Stimulated activated CD4-positive, alpha-beta T cell treated with anti-CD3 and anti-CD28 coated beads, Interleukin-15, amount 100 ng/mL, for 1 hour (primary cell): Measurements from ENCODE around the gene GPR137B.
"Not testable (repeated sequence)": the region's sequence is repeated elsewhere in the genome, so short reads cannot be mapped to it uniquely, and the experiment has no call there.

Experiments used
- DNase-seq, 2 donors: peaks; one replicate each; pipeline ENCODE4 v3.0.0-alpha.2; 2020; ENCODE audit warnings: low read depth in 1 of 2, low spot score in 1 of 2

The GPR137B gene

GRCh38 chr1:236159704-236160539, 17.6 kb downstream of the GPR137B start:
- DNase-seq: no peak

DNA sequence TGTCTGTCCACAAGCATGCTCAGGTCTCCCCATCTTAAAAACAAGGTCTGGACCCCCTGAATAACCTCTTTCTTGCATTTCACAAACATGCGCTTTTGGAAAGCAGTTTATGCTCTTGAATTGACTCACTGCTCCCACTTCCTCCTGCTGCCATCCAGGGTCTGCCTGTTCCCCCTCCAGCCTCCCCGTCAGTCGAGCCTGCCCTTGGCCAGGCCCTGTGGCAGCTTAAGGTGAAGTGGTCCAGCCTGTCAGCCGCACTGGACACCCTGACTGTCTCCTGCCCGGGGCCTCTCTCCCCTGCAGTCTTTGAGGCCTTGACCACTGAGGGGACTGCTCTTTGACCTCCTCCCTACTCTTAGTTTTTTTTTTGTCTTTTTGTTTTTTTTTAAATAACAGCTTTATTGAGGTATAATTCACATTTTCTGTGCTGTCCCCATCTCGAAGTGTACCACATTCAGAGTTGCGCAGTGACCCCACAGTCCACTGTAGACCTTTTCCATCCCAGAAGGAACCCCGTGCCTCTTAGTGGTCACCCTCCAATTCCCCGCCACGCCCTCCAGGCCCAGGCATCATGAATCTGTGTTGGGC, 18.3 kb downstream of the GPR137B start:
- DNase-seq: no peak

DNA sequence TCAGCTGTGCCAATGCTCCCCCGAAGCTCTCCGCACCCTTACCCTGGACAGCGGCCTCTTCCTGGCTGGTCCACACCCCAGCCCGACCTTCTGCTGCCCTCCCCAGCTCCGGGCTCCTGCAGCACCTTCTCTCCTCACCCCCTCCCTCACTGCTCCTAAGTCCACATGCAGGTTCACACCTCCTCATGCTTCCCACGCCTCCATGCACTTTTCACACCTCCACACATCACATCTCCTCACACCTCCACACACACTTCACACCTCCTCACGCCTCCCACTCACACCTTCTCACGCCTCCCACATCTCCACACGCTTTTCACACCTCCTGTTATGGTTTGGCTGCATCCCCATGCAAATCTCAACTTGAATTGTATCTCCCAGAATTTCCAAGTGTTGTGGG, 18.9 kb downstream of the GPR137B start:
- DNase-seq: no peak

- DNase-seq: not testable (repeated sequence)
Observed at GRCh38 chr1:236161755-236162154, 19.4 kb downstream of the GPR137B start.

- no peak for DNase-seq
Observed at GRCh38 chr1:236163463-236164153, 21.3 kb downstream of the GPR137B start.

GRCh38 chr1:236164273-236164672, 21.9 kb downstream of the GPR137B start:
- no peak for DNase-seq

- no peak for DNase-seq
Observed at GRCh38 chr1:236165238-236165981, 23.1 kb downstream of the GPR137B start.

DNA sequence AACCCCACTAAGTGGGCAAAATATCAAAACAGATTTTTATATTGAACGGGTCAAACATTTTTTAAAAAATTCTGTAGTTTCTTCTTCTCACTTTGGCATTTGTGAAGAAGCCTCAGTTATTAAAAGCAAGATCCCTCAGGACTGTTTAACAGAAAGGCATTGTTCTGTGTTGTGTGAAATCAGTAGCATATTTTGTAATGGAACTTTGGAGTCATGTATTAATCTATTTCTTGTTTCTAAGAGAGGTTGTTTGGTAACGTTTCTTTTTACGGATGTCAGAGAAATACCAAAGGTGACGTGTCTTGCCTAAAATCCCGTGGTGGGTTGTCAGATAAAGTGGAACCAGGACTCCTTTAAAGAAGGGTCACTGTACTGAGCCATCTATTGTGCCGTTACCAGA, 23.7 kb downstream of the GPR137B start:
- DNase-seq: no peak

DNA sequence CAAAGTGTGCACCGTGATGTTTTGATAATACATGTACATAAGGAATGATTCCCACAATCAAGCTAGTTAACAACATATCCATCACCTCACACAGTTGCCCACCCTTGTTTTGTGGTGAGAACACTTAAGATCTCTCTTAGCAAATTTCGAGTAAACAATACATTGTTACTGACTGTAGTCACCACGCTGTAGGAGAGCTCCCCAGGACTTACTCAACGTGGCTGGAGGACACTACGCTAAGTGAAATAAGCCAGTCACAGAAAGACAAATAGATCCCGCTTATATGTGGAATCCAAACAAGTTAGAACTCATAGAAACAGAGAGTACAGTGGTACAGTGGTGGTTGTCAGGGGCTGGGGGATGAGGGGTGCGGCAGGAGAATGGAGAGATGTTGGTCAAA, 24.8 kb downstream of the GPR137B start:
- no peak for DNase-seq

GRCh38 chr1:236167578-236167977, 25.2 kb downstream of the GPR137B start:
- no peak for DNase-seq

- no peak for DNase-seq
Observed at GRCh38 chr1:236168716-236169429, 26.5 kb downstream of the GPR137B start.

- DNase-seq: no peak
Observed at GRCh38 chr1:236172041-236172579, 29.8 kb downstream of the GPR137B start.

DNA sequence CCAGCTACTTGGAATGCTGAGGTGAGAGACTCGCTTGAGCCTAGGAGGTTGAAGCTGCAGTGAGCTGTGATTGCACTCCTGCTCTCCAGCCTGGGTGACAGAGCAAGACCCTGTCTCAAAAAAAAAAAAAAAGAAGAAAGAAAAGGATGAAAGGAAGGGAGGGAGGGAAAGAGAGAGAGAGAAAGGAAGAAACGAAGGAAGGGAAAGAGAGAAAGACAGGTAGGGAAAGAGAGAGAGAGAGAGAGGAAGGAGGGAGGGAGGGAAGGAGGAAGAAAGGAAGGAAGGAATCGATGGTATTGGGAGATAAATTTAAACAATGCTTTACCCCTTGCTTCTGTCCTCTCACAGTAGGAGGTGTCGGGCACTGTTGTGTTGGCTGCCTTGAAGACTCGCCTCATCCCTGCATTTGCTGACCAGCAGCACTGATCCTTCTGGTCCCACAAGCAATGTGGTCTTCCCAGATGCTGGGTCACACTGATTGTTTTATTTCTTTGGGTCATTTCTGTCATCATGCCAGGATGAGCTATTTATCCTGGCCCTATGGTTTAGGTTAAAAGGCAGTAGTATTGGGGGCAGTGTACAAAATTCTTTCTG, 30.9 kb downstream of the GPR137B start:
- DNase-seq: no peak

DNA sequence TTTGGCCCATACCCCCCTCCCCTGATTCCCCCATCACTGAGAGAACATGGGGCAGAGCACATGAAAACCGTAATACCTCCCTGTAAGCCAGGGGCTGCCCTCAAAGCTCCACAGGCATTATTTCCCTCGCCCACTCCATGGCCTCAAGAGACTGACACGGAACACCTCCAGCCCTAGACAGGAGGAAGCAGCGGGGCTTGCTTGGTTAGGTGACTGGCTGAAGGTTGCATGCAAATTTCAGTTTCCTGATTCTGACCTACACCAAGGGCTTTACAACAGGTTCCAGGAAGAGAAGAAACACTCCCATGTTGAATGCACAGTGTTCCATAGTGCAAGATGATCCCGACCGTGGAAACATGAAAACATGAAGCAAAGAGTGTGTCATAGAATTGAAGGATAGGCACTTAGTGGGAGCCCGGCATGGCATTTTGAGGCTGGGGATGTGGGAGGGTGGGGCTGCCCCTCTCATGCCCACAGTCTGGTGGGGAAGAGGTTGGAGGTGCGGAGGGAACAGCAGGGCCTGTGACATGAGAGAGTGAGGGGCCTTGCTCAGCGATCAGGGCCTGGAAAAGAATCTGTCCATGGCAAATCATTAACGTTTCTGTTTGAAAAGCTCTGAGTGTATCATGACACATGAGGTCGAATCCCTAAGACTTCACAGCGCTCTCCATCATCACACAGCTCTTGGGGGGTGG, 33.5 kb downstream of the GPR137B start:
- no peak for DNase-seq

- DNase-seq: no peak
Observed at GRCh38 chr1:236176337-236177336, 34.3 kb downstream of the GPR137B start.

DNA sequence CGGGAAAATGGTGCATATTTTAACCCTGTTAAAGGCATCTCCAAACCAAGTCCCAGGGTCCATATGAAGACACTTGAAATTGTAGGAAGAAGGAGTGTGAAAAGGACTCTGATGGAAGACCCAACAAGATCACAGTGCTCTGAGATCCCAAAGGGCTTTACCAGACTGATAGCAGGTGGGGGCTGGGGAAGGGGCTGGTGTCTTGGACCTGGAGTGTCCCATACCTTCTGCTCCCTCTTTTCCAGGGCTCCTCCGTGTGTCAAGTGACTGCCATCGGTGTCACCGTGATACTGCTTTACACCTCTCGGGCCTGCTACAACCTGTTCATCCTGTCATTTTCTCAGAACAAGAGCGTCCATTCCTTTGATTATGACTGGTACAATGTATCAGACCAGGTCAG, 37.3 kb downstream of the GPR137B start:
- no peak for DNase-seq

DNA sequence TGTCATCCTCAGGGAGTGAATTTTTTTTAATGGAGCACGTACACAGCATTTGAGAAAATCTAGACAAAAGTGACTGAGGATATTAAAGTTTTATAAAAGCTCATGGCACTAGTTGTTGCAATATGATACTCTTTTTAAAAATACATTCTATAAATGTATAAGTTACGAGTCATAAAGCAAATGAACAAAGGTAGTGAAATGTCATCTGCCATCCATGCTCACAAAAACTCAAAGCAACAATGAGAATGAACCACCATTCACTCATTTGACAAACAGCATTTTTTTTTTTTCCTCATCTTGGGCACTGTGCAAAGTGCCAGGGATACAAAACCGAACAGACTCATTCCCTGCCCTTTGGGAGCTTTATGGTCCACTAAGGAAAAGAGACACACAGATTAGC, 38.7 kb downstream of the GPR137B start:
- no peak for DNase-seq

DNA sequence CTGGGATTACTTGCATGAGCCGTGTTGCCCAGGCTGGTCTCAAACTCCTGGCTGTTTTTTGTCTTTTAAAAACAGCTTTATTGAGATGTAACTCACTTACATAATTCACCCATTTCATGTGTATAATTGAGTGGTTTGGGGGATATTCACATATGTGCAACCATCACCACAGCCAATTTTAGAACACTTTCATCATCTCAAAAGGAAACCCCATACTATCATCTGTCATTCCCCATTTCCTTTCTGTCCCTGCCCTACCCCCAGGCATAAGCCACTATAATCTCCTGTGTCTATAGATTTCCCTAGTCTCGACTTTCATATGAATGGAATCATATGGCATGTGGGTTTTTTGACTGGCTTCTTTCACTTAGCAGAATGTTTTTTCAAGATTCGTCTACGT, 43.3 kb downstream of the GPR137B start:
- DNase-seq: no peak
